Measurements from ENCODE around the gene KIAA1671. TPM values are rescaled to one million over a fixed set of nuclear protein-coding genes. Genes with fewer than 3 reads are reported as not detected.
"Not testable (repeated sequence)": the region's sequence is repeated elsewhere in the genome, so short reads cannot be mapped to it uniquely, and the experiment has no call there.

KIAA1671 gene
- total RNA-seq, 2 donors from 2014 or later = 16.8 to 21.7 TPM

GRCh38 chr22:25177226-25177625 is 224.7 kb downstream of the KIAA1671 start:
- no peaks in the 10 kb centered on the region for H3K4me1 ChIP-seq
- peaks cover 44% of the 10 kb centered on the region for H3K36me3 ChIP-seq
- DNase-seq (ENCODE audit: low spot score) = no peak
- no peak overlapping the region for H3K4me3 ChIP-seq
- no peak overlapping the region for H3K27ac ChIP-seq
- H3K9me3 ChIP-seq = peaks cover 0 to 8% of the 10 kb centered on the region in 2 donors
- H3K27me3 ChIP-seq = no peaks in the 10 kb centered on the region
- TF ChIP-seq, protein P1, sequence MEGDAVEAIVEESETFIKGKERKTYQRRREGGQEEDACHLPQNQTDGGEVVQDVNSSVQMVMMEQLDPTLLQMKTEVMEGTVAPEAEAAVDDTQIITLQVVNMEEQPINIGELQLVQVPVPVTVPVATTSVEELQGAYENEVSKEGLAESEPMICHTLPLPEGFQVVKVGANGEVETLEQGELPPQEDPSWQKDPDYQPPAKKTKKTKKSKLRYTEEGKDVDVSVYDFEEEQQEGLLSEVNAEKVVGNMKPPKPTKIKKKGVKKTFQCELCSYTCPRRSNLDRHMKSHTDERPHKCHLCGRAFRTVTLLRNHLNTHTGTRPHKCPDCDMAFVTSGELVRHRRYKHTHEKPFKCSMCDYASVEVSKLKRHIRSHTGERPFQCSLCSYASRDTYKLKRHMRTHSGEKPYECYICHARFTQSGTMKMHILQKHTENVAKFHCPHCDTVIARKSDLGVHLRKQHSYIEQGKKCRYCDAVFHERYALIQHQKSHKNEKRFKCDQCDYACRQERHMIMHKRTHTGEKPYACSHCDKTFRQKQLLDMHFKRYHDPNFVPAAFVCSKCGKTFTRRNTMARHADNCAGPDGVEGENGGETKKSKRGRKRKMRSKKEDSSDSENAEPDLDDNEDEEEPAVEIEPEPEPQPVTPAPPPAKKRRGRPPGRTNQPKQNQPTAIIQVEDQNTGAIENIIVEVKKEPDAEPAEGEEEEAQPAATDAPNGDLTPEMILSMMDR (IDR thresholded peaks at IDR 0.05) = no peak

GRCh38 chr22:25177895-25178294 is 225.4 kb downstream of the KIAA1671 start:
- Histone ChIP-seq H3K27ac (no peak overlapping the region), H3K4me1 (no peaks in the 10 kb centered on the region), H3K27me3 (no peaks in the 10 kb centered on the region), H3K36me3 (peaks cover 44% of the 10 kb centered on the region), H3K9me3 (peaks cover 0 to 8% of the 10 kb centered on the region in 2 donors), H3K4me3 (no peak overlapping the region)
- no peak for DNase-seq (ENCODE audit: low spot score)
- TF ChIP-seq, protein P1 (IDR thresholded peaks at IDR 0.05) = no peak

DNA sequence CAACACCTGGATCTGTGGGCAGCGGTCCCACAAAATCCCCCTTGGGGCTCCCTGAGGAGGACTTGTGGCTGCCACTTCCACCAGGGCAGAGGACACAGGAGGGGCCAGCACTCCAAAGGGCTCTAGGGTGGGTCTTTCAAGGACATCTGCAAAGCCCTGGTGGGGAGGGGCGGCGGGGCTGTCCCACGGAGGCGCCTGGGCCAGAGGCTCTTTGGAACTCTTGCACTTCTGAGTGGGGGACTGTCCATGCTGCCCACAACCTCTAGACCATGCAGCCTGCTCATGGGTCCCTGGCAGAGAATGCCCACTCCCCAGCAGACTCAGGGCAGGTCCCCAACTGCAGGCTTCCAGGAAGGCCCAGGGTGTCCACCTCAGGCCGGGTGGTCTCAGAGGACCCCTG is 225.8 kb downstream of the KIAA1671 start:
- H3K36me3 ChIP-seq = peaks cover 44% of the 10 kb centered on the region
- H3K27ac ChIP-seq; H3K27me3 ChIP-seq; DNase-seq (ENCODE audit: low spot score); H3K4me1 ChIP-seq; H3K4me3 ChIP-seq; H3K9me3 ChIP-seq: not testable (repeated sequence)

DNA sequence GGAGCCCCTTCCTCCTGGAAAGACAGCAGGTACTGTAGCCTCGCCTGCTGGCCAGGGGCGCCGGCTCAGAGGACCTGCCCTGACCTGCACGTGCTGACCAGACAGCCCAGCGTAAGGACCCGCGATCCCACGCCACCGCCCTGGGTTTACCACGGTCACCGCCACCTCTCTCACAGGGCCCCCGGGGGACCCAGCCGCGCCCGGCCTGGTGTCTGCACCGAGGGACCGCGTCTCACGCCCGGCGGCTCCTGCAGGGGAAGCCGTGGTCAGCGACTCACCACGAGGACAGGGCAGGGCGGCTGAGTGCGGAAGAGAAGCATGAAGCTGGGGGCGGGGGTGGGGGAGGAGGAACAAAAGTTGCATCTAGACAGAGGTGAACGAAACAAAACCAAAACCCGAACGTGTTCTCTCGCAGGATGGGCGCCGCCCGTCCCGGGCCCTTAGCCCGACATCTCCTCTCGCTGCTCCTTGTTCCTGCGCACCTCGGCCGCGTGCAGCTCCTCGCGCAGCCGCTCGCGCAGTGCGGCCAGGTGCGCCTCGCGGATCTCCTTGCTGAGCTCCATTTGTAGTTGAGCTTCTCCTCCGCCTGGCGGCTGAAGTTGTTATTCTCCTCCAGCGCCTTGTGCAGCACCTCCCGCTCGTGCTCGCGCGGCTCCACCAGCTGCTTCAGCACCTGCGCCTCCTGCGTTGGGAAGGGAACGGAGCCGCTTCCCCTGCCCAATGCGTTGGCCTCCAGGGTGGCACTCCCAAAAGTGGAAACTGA is 226.5 kb downstream of the KIAA1671 start:
- DNase-seq (ENCODE audit: low spot score) = not testable (repeated sequence)
- peaks cover 44% of the 10 kb centered on the region for H3K36me3 ChIP-seq

GRCh38 chr22:25182131-25183110 is 229.9 kb downstream of the KIAA1671 start:
- TF ChIP-seq, protein P1 (IDR thresholded peaks at IDR 0.05) = no peak
- DNase-seq (ENCODE audit: low spot score) = no peak
- H3K36me3 ChIP-seq = peaks cover 47% of the 10 kb centered on the region
- H3K4me1 ChIP-seq = no peaks in the 10 kb centered on the region
- no peak overlapping the region for H3K4me3 ChIP-seq
- peaks cover 0 to 8% of the 10 kb centered on the region in 2 donors for H3K9me3 ChIP-seq
- H3K27ac ChIP-seq = no peak overlapping the region
- no peaks in the 10 kb centered on the region for H3K27me3 ChIP-seq

More for the DNA sequence above, 226.5 kb downstream of the KIAA1671 start:
- H3K27me3 ChIP-seq, H3K27ac ChIP-seq, H3K4me3 ChIP-seq, H3K4me1 ChIP-seq, H3K9me3 ChIP-seq: not testable (repeated sequence)

- Histone ChIP-seq H3K9me3 (peaks cover 0 to 8% of the 10 kb centered on the region in 2 donors), H3K4me3 (no peak overlapping the region), H3K27me3 (no peaks in the 10 kb centered on the region), H3K27ac (no peak overlapping the region), H3K36me3 (peaks cover 39% of the 10 kb centered on the region), H3K4me1 (no peaks in the 10 kb centered on the region)
- TF ChIP-seq, protein P1 (IDR thresholded peaks at IDR 0.05) = no peak
- DNase-seq (ENCODE audit: low spot score) = no peak
Measured at GRCh38 chr22:25183949-25184619, 231.6 kb downstream of the KIAA1671 start.
